ENCODE results near the gene BNIP5.

Gene BNIP5

DNA sequence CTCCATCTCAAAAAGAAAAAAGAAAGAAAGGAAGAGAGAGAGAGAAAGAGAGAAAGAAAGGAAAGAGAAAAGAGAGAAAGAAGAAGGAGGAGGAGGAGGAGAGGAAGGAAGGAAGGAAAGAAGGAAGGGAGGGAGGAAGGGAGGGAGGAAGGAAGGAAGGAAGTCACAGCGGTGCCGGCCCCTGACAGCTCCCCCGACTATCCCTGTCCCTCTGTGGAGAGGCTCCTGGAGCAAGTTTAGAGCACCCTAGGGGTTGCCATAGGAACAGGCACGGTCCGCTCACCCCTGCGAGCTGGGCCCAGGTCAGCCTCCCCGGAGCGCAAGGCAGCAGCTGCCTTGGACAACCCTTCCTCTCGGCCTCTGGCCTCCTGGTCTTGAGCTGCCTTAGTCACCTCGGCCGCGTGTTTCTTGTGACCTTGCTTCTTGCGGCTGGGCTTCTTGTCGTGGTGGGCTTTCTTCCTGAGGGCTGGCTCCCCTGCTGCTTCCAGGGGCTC lies 6.8 kb downstream of the BNIP5 start:
- Histone ChIP-seq H3K27me3 (ENCODE audit: insufficient read depth, poor library complexity, severe bottlenecking) (no peaks in the 10 kb centered on the region), H3K27ac (ENCODE audit: poor library complexity, severe bottlenecking) (no peak overlapping the region), H3K4me1 (ENCODE audit: insufficient read depth, poor library complexity, severe bottlenecking) (no peaks in the 10 kb centered on the region), H3K36me3 (ENCODE audit: low read depth) (no peaks in the 10 kb centered on the region), H3K4me3 (ENCODE audit: severe bottlenecking) (no peak overlapping the region), H3K9me3 (ENCODE audit: severe bottlenecking) (no peaks in the 10 kb centered on the region)
- ATAC-seq (ENCODE audit: low read depth): no peak
- TF ChIP-seq, protein P1, sequence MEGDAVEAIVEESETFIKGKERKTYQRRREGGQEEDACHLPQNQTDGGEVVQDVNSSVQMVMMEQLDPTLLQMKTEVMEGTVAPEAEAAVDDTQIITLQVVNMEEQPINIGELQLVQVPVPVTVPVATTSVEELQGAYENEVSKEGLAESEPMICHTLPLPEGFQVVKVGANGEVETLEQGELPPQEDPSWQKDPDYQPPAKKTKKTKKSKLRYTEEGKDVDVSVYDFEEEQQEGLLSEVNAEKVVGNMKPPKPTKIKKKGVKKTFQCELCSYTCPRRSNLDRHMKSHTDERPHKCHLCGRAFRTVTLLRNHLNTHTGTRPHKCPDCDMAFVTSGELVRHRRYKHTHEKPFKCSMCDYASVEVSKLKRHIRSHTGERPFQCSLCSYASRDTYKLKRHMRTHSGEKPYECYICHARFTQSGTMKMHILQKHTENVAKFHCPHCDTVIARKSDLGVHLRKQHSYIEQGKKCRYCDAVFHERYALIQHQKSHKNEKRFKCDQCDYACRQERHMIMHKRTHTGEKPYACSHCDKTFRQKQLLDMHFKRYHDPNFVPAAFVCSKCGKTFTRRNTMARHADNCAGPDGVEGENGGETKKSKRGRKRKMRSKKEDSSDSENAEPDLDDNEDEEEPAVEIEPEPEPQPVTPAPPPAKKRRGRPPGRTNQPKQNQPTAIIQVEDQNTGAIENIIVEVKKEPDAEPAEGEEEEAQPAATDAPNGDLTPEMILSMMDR (IDR thresholded peaks at IDR 0.05; ENCODE audit: poor library complexity, severe bottlenecking): no peak
- no peak for DNase-seq (ENCODE audit: low spot score)

GRCh38 chr6:36328600-36328999 lies 8.1 kb downstream of the BNIP5 start:
- Histone ChIP-seq H3K27ac (ENCODE audit: poor library complexity, severe bottlenecking) (no peak overlapping the region), H3K27me3 (ENCODE audit: insufficient read depth, poor library complexity, severe bottlenecking) (no peaks in the 10 kb centered on the region)

GRCh38 chr6:36327919-36328236 lies 8.8 kb downstream of the BNIP5 start:
- Histone ChIP-seq H3K4me1 (ENCODE audit: insufficient read depth, poor library complexity, severe bottlenecking) (no peaks in the 10 kb centered on the region), H3K27me3 (ENCODE audit: insufficient read depth, poor library complexity, severe bottlenecking) (no peaks in the 10 kb centered on the region), H3K36me3 (ENCODE audit: low read depth) (no peaks in the 10 kb centered on the region), H3K9me3 (ENCODE audit: severe bottlenecking) (no peaks in the 10 kb centered on the region), H3K4me3 (ENCODE audit: severe bottlenecking) (no peak overlapping the region), H3K27ac (ENCODE audit: poor library complexity, severe bottlenecking) (no peak overlapping the region)
- DNase-seq (ENCODE audit: low spot score): no peak
- ATAC-seq (ENCODE audit: low read depth): no peak
- TF ChIP-seq, protein P1 (IDR thresholded peaks at IDR 0.05; ENCODE audit: poor library complexity, severe bottlenecking): no peak

More at GRCh38 chr6:36328600-36328999, 8.1 kb downstream of the BNIP5 start:
- ATAC-seq (ENCODE audit: low read depth) (no peak), DNase-seq (ENCODE audit: low spot score) (no peak)
- Histone ChIP-seq H3K4me3 (ENCODE audit: severe bottlenecking) (no peak overlapping the region), H3K36me3 (ENCODE audit: low read depth) (no peaks in the 10 kb centered on the region), H3K4me1 (ENCODE audit: insufficient read depth, poor library complexity, severe bottlenecking) (no peaks in the 10 kb centered on the region), H3K9me3 (ENCODE audit: severe bottlenecking) (no peaks in the 10 kb centered on the region)
- TF ChIP-seq, protein P1 (IDR thresholded peaks at IDR 0.05; ENCODE audit: poor library complexity, severe bottlenecking): no peak

DNA sequence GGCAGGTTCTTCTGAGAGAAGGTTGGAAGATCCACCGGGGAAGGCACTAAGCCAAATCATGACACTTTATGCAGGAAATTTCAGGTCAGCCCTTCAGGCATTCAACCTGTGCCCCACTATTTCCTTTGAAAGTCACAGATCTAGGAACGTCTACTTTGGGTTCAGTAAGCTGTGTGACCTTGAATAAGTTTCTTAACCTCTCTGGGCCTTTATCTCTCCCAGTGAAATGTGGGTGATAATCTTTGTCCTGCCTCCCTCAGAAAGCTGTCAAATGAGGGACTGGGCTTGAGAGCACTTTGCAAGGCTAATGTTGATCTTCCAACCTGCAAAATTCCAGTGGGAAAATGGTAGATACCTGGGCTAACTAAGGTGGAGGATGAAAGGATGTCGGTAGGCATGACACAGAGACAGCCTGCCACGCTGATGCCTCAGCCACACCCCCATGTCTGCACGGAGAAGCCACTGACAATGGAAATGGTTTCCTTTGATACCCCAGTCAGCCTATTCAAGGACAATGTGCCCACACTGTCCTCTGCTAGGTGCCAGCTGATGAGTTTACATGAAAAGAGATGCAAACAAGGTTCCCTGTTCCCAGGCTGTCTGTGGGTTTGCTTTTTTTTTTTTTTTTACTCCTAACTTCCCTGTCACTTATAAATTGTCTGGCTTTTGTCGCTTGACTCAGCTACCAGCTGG lies 9.3 kb downstream of the BNIP5 start:
- H3K27ac ChIP-seq (ENCODE audit: poor library complexity, severe bottlenecking): no peak overlapping the region
- TF ChIP-seq, protein P1 (IDR thresholded peaks at IDR 0.05; ENCODE audit: poor library complexity, severe bottlenecking): no peak
- H3K9me3 ChIP-seq (ENCODE audit: severe bottlenecking): no peaks in the 10 kb centered on the region
- DNase-seq (ENCODE audit: low spot score): no peak
- H3K4me1 ChIP-seq (ENCODE audit: insufficient read depth, poor library complexity, severe bottlenecking): no peaks in the 10 kb centered on the region
- no peaks in the 10 kb centered on the region for H3K27me3 ChIP-seq (ENCODE audit: insufficient read depth, poor library complexity, severe bottlenecking)
- H3K36me3 ChIP-seq (ENCODE audit: low read depth): no peaks in the 10 kb centered on the region
- no peak overlapping the region for H3K4me3 ChIP-seq (ENCODE audit: severe bottlenecking)
- no peak for ATAC-seq (ENCODE audit: low read depth)

DNA sequence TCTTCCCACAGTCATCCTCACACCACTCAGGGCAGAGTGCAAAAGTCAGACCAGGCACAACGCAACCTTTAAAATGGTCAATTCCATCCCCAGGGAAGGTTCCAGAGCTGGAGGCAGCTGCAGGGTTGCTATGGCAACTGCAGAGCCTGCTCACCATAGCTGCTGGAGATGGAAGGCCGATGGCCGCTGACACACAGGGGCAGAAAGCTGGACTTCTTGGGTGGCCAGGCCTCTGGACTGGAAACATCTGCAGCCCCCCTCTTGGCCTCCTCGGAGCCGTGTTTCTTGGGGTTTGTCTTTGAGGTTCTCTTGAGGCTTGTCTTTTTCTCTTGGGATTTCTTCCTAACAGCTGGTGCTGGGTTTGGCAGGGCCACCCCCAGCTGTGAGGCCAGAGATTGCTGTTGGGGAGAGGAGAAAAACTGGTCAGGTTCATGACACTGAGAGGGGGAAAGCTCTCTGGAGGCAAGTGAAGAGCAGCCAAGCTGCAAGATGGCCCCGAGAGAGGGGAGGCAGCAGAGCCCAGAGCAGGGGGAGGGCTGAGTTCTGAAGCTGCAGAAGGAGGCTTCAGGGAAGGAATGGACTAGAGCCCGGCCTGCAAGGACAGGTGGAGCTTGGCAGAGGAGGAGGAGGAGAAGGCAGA lies 10.2 kb downstream of the BNIP5 start:
- no peak overlapping the region for H3K27ac ChIP-seq (ENCODE audit: poor library complexity, severe bottlenecking)
- TF ChIP-seq, protein P1 (IDR thresholded peaks at IDR 0.05; ENCODE audit: poor library complexity, severe bottlenecking): no peak
- H3K36me3 ChIP-seq (ENCODE audit: low read depth): no peaks in the 10 kb centered on the region
- no peaks in the 10 kb centered on the region for H3K27me3 ChIP-seq (ENCODE audit: insufficient read depth, poor library complexity, severe bottlenecking)
- H3K4me1 ChIP-seq (ENCODE audit: insufficient read depth, poor library complexity, severe bottlenecking): no peaks in the 10 kb centered on the region
- ATAC-seq (ENCODE audit: low read depth) (no peak), DNase-seq (ENCODE audit: low spot score) (no peak)
- no peaks in the 10 kb centered on the region for H3K9me3 ChIP-seq (ENCODE audit: severe bottlenecking)
- H3K4me3 ChIP-seq (ENCODE audit: severe bottlenecking): no peak overlapping the region

Measured in RWPE2 (cell line).